LNCaP clone FGC (cell line): Measurements from ENCODE around the gene NT5E.

Experiments used
- DNase-seq: peaks from one replicate; pipeline ENCODE4 v3.0.0-alpha.2; 2011; ENCODE audit warnings: low read depth
- H3K4me3 ChIP-seq: 2 replicates; pipeline ENCODE4 v1.5.1; 2011; ENCODE audit warnings: mild to moderate bottlenecking, low read depth, low read length, control low read depth
- CTCF ChIP-seq: IDR thresholded peaks from 2 replicates; pipeline ENCODE4 v1.5.1; 2012; ENCODE audit warnings: mild to moderate bottlenecking; ENCODE audit not compliant: control insufficient read depth, insufficient read depth; ENCODE audit errors: extremely low read depth

The NT5E gene

GRCh38 chr6:85482206-85482904, 32.5 kb downstream of the NT5E start:
- TF ChIP-seq CTCF: no peak
- no peak for DNase-seq
- no peak overlapping the region for H3K4me3 ChIP-seq

DNA sequence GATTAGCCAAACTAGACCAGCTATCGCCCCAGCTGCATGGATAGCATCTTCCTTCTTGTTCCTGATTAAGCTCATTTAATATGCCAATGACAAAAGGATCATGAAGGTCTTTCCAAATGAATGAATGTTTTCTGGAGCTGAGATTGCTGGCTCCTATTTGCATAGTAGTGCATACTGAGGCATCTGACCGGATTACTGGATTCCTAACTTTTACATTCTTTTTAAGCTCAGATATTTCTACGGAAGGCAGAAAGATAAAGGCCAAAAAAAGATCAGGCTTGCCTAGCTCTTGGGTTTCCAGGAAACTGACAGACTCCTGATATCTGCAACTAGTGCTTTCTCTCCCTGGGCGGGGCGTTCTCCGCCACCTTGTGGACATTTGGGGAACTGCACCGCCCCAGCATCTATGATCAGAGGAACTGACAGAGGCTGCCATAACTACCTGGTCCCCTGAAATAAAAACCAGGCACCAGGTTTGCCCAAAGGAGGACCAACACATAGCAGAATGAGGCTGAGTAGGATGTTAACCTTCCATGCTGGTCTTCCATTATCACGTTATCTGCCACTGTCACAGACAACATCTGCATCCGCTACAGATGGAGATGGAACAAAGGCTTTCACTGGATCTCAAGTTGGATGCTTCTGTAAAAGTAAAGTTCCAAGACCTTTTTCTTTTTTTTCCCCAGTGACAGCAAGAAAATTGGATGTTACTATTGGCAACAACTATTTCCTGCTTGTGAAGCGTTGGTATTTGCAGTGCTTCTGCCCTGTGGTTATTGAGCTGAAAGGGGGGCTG, 33.2 kb downstream of the NT5E start:
- peak; percentile 94 for TF ChIP-seq CTCF
- no peak overlapping the region for H3K4me3 ChIP-seq
- DNase-seq: no peak

DNA sequence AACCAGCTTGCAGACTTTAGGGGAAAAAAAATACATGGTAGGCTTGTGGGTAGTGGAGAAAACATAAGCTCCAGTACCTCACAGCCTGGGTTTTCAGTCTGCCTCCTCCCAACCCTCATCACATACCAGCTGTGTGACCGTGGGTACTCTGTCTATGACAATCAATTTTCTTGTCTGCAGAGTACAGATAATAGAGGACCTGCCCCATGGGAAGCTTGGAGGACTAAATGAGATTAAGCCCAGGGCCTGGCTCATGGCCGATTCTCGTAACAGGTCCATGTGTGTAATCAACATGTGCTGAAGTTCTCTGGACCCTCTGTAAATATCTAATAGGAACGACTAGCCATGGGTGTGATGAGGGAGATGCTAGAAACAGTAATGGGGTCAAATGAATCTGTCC, 34.0 kb downstream of the NT5E start:
- no peak for TF ChIP-seq CTCF
- no peak for DNase-seq
- H3K4me3 ChIP-seq: no peak overlapping the region

- H3K4me3 ChIP-seq: no peak overlapping the region
- TF ChIP-seq CTCF: no peak
- DNase-seq: no peak
Measured at GRCh38 chr6:85484948-85485347, 35.1 kb downstream of the NT5E start.

DNA sequence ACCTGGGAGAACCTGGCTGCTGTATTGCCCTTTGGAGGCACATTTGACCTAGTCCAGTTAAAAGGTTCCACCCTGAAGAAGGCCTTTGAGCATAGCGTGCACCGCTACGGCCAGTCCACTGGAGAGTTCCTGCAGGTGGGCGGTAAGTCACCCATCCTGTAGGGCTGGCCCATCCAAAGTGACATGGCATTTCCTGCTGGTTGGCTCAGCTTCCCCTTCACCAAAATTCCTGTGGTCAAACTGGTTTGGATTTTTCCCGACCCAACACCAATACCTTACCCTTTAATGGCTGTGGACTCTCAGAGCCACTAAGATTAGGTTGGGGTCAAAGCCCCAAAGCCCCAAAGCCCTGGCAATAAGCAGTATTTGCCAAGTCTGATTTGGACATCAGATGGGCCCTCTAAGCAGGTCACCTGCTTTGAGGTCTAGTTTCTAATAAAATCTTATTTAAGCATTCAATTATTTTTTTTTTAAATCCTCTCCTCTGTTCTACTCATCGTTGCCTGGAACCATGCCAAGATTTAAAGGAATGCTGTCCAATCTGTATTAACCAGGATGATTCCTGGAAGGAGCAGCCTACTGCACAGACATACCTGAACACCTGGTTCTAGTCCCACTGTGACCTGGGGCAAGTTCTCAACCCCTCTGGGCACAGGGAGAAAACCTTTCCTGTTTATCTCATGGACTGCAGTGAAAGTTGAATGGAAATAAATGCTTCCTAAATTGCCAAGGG, 40.8 kb downstream of the NT5E start:
- no peak overlapping the region for H3K4me3 ChIP-seq
- DNase-seq: no peak
- no peak for TF ChIP-seq CTCF

DNA sequence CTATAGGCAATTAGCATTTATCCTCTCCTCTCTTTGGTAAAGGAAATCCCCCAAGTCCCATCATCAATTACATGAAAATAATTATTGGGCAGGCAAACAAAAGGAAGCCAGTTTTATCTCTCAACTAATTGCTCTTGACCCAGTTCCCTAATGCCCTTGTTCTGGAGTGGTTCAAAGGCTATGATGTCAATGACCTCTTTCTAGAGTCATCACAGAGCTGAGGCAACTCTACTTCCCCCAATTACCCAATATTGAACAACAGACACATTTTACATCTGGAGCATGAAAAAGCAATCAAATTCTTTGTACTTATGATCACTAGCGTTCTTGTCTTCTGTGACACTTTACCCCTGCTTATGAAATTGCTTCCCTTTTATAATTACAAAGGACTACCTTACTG, 43.5 kb downstream of the NT5E start:
- TF ChIP-seq CTCF: no peak
- DNase-seq: no peak
- H3K4me3 ChIP-seq: no peak overlapping the region
